ENCODE results near the gene UTF1.

UTF1 gene

GRCh38 chr10:133239990-133240389 is 10.0 kb downstream of the UTF1 start:
- H3K4me3 ChIP-seq (ENCODE audit: low read depth, low read length): no peak overlapping the region
- DNase-seq (ENCODE audit: low read depth): no peak
- TF ChIP-seq CTCF (IDR thresholded peaks at IDR 0.05; ENCODE audit: insufficient read depth, low read depth, low read length, missing control alignments): no peak

GRCh38 chr10:133241501-133242205 is 11.6 kb downstream of the UTF1 start:
- TF ChIP-seq CTCF (IDR thresholded peaks at IDR 0.05; ENCODE audit: insufficient read depth, low read depth, low read length, missing control alignments): no peak
- DNase-seq (ENCODE audit: low read depth): peak; percentile 45
- H3K4me3 ChIP-seq (ENCODE audit: low read depth, low read length): no peak overlapping the region; the same call in 1 of the 2 replicates

- no peak for TF ChIP-seq CTCF (IDR thresholded peaks at IDR 0.05; ENCODE audit: insufficient read depth, low read depth, low read length, missing control alignments)
- DNase-seq (ENCODE audit: low read depth): no peak
- H3K4me3 ChIP-seq (ENCODE audit: low read depth, low read length): no peak overlapping the region
Measured at GRCh38 chr10:133242611-133243356, 12.8 kb downstream of the UTF1 start.

GRCh38 chr10:133243593-133243992 is 13.6 kb downstream of the UTF1 start:
- H3K4me3 ChIP-seq (ENCODE audit: low read depth, low read length): no peak overlapping the region
- no peak for DNase-seq (ENCODE audit: low read depth)
- TF ChIP-seq CTCF (IDR thresholded peaks at IDR 0.05; ENCODE audit: insufficient read depth, low read depth, low read length, missing control alignments): no peak

- no peak for DNase-seq (ENCODE audit: low read depth)
- no peak overlapping the region for H3K4me3 ChIP-seq (ENCODE audit: low read depth, low read length)
- no peak for TF ChIP-seq CTCF (IDR thresholded peaks at IDR 0.05; ENCODE audit: insufficient read depth, low read depth, low read length, missing control alignments)
Measured at GRCh38 chr10:133245439-133246235, 15.6 kb downstream of the UTF1 start.

- no peak overlapping the region for H3K4me3 ChIP-seq (ENCODE audit: low read depth, low read length)
- TF ChIP-seq CTCF (IDR thresholded peaks at IDR 0.05; ENCODE audit: insufficient read depth, low read depth, low read length, missing control alignments): no peak
- no peak for DNase-seq (ENCODE audit: low read depth)
Measured at GRCh38 chr10:133246236-133246626, 16.2 kb downstream of the UTF1 start.
